ENCODE measurements around the gene CPHXL. TPM values are rescaled to one million over a fixed set of nuclear protein-coding genes. Genes with fewer than 3 reads are reported as not detected.

CPHXL gene
- polyA plus RNA-seq, 1 donor from 2014 or later = not detected

- H3K27me3 Mint-ChIP-seq = no peaks in the 10 kb centered on the region
Observed at GRCh38 chr16:75733305-75734211, 7.3 kb upstream of the CPHXL start.

GRCh38 chr16:75732871-75733270, 6.6 kb upstream of the CPHXL start:
- Mint-ChIP-seq H3K4me1 (no peaks in the 10 kb centered on the region), H3K27me3 (no peaks in the 10 kb centered on the region), H3K27ac (no peak overlapping the region), H3K9me3 (no peaks in the 10 kb centered on the region), H3K4me3 (no peak overlapping the region), H3K36me3 (no peaks in the 10 kb centered on the region)

More at GRCh38 chr16:75733305-75734211, 7.3 kb upstream of the CPHXL start:
- Mint-ChIP-seq H3K9me3 (no peaks in the 10 kb centered on the region), H3K27ac (no peak overlapping the region), H3K4me1 (no peaks in the 10 kb centered on the region), H3K36me3 (no peaks in the 10 kb centered on the region), H3K4me3 (no peak overlapping the region)

- Mint-ChIP-seq H3K9me3 (peaks cover 0 to 3% (median 0%) of the 10 kb centered on the region in 3 donors), H3K4me1 (no peaks in the 10 kb centered on the region), H3K4me3 (no peak overlapping the region)
Observed at GRCh38 chr16:75727221-75727620, 931 bp upstream of the CPHXL start.

GRCh38 chr16:75718452-75718851, 7.8 kb downstream of the CPHXL start:
- Mint-ChIP-seq H3K27me3 (no peaks in the 10 kb centered on the region), H3K27ac (no peak overlapping the region)

More at GRCh38 chr16:75727221-75727620, 931 bp upstream of the CPHXL start:
- no peaks in the 10 kb centered on the region for H3K36me3 Mint-ChIP-seq
- H3K27ac Mint-ChIP-seq = no peak overlapping the region
- no peaks in the 10 kb centered on the region for H3K27me3 Mint-ChIP-seq

GRCh38 chr16:75714661-75715060, 11.6 kb downstream of the CPHXL start:
- Mint-ChIP-seq H3K36me3 (peaks cover 3% of the 10 kb centered on the region), H3K27ac (no peak overlapping the region), H3K27me3 (no peaks in the 10 kb centered on the region)

More at GRCh38 chr16:75718452-75718851, 7.8 kb downstream of the CPHXL start:
- Mint-ChIP-seq H3K4me3 (no peak overlapping the region), H3K4me1 (no peaks in the 10 kb centered on the region), H3K36me3 (peaks cover 3% of the 10 kb centered on the region), H3K9me3 (peaks cover 0 to 9% (median 6%) of the 10 kb centered on the region in 3 donors)

GRCh38 chr16:75710344-75710743, 15.9 kb downstream of the CPHXL start:
- Mint-ChIP-seq H3K36me3 (no peaks in the 10 kb centered on the region), H3K4me3 (no peak overlapping the region), H3K27me3 (no peaks in the 10 kb centered on the region), H3K4me1 (no peaks in the 10 kb centered on the region), H3K27ac (no peak overlapping the region), H3K9me3 (peaks cover 7 to 24% (median 15%) of the 10 kb centered on the region in 3 donors)

More at GRCh38 chr16:75714661-75715060, 11.6 kb downstream of the CPHXL start:
- H3K4me3 Mint-ChIP-seq = no peak overlapping the region
- peaks cover 5 to 15% (median 9%) of the 10 kb centered on the region in 3 donors for H3K9me3 Mint-ChIP-seq
- H3K4me1 Mint-ChIP-seq = no peaks in the 10 kb centered on the region

- no peak overlapping the region for H3K4me3 Mint-ChIP-seq
Observed at GRCh38 chr16:75703306-75703705, 23.0 kb downstream of the CPHXL start.

GRCh38 chr16:75702242-75702641, 24.0 kb downstream of the CPHXL start:
- no peak overlapping the region for H3K27ac Mint-ChIP-seq
- H3K36me3 Mint-ChIP-seq = peaks cover 2% of the 10 kb centered on the region
- no peaks in the 10 kb centered on the region for H3K27me3 Mint-ChIP-seq
- H3K9me3 Mint-ChIP-seq = no peaks in the 10 kb centered on the region
- H3K4me1 Mint-ChIP-seq = no peaks in the 10 kb centered on the region
- H3K4me3 Mint-ChIP-seq = no peak overlapping the region

More at GRCh38 chr16:75703306-75703705, 23.0 kb downstream of the CPHXL start:
- H3K9me3 Mint-ChIP-seq = peaks cover 0 to under 1% (median 0%) of the 10 kb centered on the region in 3 donors
- no peak overlapping the region for H3K27ac Mint-ChIP-seq
- peaks cover 2% of the 10 kb centered on the region for H3K36me3 Mint-ChIP-seq
- H3K27me3 Mint-ChIP-seq = no peaks in the 10 kb centered on the region
- H3K4me1 Mint-ChIP-seq = no peaks in the 10 kb centered on the region

- H3K36me3 Mint-ChIP-seq = peaks cover 2% of the 10 kb centered on the region
- no peak within 1 kb of the TSS for H3K27ac Mint-ChIP-seq
- no peaks in the 10 kb centered on the region for H3K4me1 Mint-ChIP-seq
- H3K9me3 Mint-ChIP-seq = no peaks in the 10 kb centered on the region
- no peaks in the 10 kb centered on the region for H3K27me3 Mint-ChIP-seq
- H3K4me3 Mint-ChIP-seq = no peak within 1 kb of the TSS
Observed at GRCh38 chr16:75701361-75701760, 24.9 kb downstream of the CPHXL start, which contains the start of gene DUXB. DUXB (minus strand) TSS chr16:75701461; CDS start chr16:75701418, 43 bp downstream.

GRCh38 chr16:75697571-75697970, 28.7 kb downstream of the CPHXL start:
- Mint-ChIP-seq H3K9me3 (no peaks in the 10 kb centered on the region), H3K4me3 (no peak overlapping the region), H3K36me3 (peaks cover 2% of the 10 kb centered on the region), H3K27me3 (no peaks in the 10 kb centered on the region), H3K4me1 (no peaks in the 10 kb centered on the region), H3K27ac (no peak overlapping the region)

- H3K4me3 Mint-ChIP-seq = no peak overlapping the region
- H3K4me1 Mint-ChIP-seq = peaks cover 0 to 2% (median 0%) of the 10 kb centered on the region in 3 donors
- peaks cover 3% of the 10 kb centered on the region for H3K36me3 Mint-ChIP-seq
- H3K27me3 Mint-ChIP-seq = no peaks in the 10 kb centered on the region
- no peak overlapping the region for H3K27ac Mint-ChIP-seq
- H3K9me3 Mint-ChIP-seq = no peaks in the 10 kb centered on the region
Observed at GRCh38 chr16:75695708-75696107, 30.6 kb downstream of the CPHXL start.

- Mint-ChIP-seq H3K36me3 (peaks cover 6% of the 10 kb centered on the region), H3K4me1 (peaks cover 0 to 5% (median 0%) of the 10 kb centered on the region in 3 donors), H3K27me3 (no peaks in the 10 kb centered on the region), H3K27ac (no peak overlapping the region), H3K4me3 (no peak overlapping the region), H3K9me3 (peaks cover 0 to 4% (median 2%) of the 10 kb centered on the region in 3 donors)
Observed at GRCh38 chr16:75687361-75687760, 38.9 kb downstream of the CPHXL start.

GRCh38 chr16:75682308-75682707, 44.0 kb downstream of the CPHXL start:
- Mint-ChIP-seq H3K27me3 (no peaks in the 10 kb centered on the region), H3K27ac (no peak overlapping the region), H3K4me1 (no peaks in the 10 kb centered on the region), H3K4me3 (no peak overlapping the region), H3K9me3 (peaks cover 0 to 2% (median 0%) of the 10 kb centered on the region in 3 donors), H3K36me3 (peaks cover 1% of the 10 kb centered on the region)

GRCh38 chr16:75679366-75679765, 46.9 kb downstream of the CPHXL start:
- H3K27me3 Mint-ChIP-seq = no peaks in the 10 kb centered on the region
- peaks cover 0 to 1% (median 0%) of the 10 kb centered on the region in 3 donors for H3K9me3 Mint-ChIP-seq
- peaks cover 0 to 1% (median 0%) of the 10 kb centered on the region in 3 donors for H3K4me1 Mint-ChIP-seq
- no peak overlapping the region for H3K27ac Mint-ChIP-seq
- no peak overlapping the region for H3K4me3 Mint-ChIP-seq
- peaks cover 1% of the 10 kb centered on the region for H3K36me3 Mint-ChIP-seq

- Mint-ChIP-seq H3K36me3 (peaks cover 1% of the 10 kb centered on the region), H3K9me3 (no peaks in the 10 kb centered on the region), H3K27ac (no peak within 1 kb of the TSS), H3K4me1 (peaks cover 0 to 1% (median 0%) of the 10 kb centered on the region in 3 donors), H3K27me3 (no peaks in the 10 kb centered on the region), H3K4me3 (no peak within 1 kb of the TSS)
Observed at GRCh38 chr16:75676909-75677308, 49.4 kb downstream of the CPHXL start, which contains the start of gene CPHXL2. CPHXL2 (minus strand) TSS chr16:75677009; CDS start chr16:75676999, 10 bp downstream.

Data from IgD-negative memory B cell (primary cell).